Measurements from ENCODE around the gene BCL2L14. TPM values are rescaled to one million over a fixed set of nuclear protein-coding genes. Genes with fewer than 3 reads are reported as not detected.

The BCL2L14 gene
- polyA plus RNA-seq, 1 of the 3 experiments (the other 2 are of a cell fraction), result not detected

GRCh38 chr12:12123036-12123604 lies 52.4 kb downstream of the BCL2L14 start (continued):
- TF ChIP-seq ZBTB33 (IDR thresholded peaks at IDR 0.05; ENCODE audit: borderline replicate concordance, low read depth) (no peak), RXRA (IDR thresholded peaks at IDR 0.05; ENCODE audit: borderline replicate concordance, low read depth) (no peak), GABPA (IDR thresholded peaks at IDR 0.05; ENCODE audit: low read depth) (no peak), PBX3 (IDR thresholded peaks at IDR 0.05) (no peak), RFX5 (IDR thresholded peaks at IDR 0.05; ENCODE audit: low read length) (no peak)

DNA sequence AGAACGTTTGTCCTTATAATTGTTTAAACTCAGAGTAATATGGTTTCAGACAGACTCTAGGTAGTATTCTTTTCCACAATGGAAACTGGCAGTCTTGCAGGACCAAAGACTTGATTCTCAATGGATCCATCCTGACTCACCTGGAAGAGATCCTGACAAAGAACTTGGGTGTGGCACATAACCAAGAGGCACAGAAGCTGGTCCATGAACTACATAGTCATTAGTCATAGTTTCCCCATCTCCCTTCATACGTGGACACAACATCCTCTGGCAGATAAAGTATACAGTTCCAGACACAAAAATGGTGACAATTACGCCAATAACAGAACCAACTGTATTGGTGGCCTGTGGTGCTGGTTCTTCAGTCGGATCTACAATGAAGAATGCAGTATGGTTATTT lies 55.8 kb downstream of the BCL2L14 start:
- no peaks in the 10 kb centered on the region for H4K20me1 ChIP-seq (ENCODE audit: insufficient read depth)
- no peak overlapping the region for H3K4me3 ChIP-seq (ENCODE audit: low read depth in 2 of 2, low read length in 1 of 2)
- TF ChIP-seq, protein P1, sequence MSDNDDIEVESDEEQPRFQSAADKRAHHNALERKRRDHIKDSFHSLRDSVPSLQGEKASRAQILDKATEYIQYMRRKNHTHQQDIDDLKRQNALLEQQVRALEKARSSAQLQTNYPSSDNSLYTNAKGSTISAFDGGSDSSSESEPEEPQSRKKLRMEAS (IDR thresholded peaks at IDR 0.05; ENCODE audit: low read depth), result no peak
- TF ChIP-seq RXRA (IDR thresholded peaks at IDR 0.05; ENCODE audit: borderline replicate concordance, low read depth) (no peak), PBX3 (IDR thresholded peaks at IDR 0.05) (no peak), TAF1 (IDR thresholded peaks at IDR 0.05; ENCODE audit: borderline replicate concordance, low read depth, low read length) (no peak), EZH2phosphoT487 (IDR thresholded peaks at IDR 0.05; ENCODE audit: borderline replicate concordance, low read depth) (no peak), MEF2A (IDR thresholded peaks at IDR 0.05; ENCODE audit: borderline replicate concordance, low read depth) (no peak), RCOR1 (IDR thresholded peaks at IDR 0.05; ENCODE audit: low read length) (no peak), USF2 (IDR thresholded peaks at IDR 0.05; ENCODE audit: borderline replicate concordance, low read depth, low read length) (no peak), POLR2AphosphoS5 (IDR thresholded peaks at IDR 0.05; ENCODE audit: low read depth, low read length) (no peak), ELF1 (IDR thresholded peaks at IDR 0.05) (no peak), YY1 (IDR thresholded peaks at IDR 0.05; ENCODE audit: low read depth) (no peak), FOXJ3 (CRISPR knock-in tag; IDR thresholded peaks at IDR 0.05) (no peak), ZBTB33 (IDR thresholded peaks at IDR 0.05; ENCODE audit: borderline replicate concordance, low read depth) (no peak), JUND (IDR thresholded peaks at IDR 0.05) (no peak), CHD2 (IDR thresholded peaks at IDR 0.05; ENCODE audit: low read length, partially characterized antibody) (no peak), SIN3A (IDR thresholded peaks at IDR 0.05; ENCODE audit: borderline replicate concordance, low read depth, low read length) (no peak), RAD21 (IDR thresholded peaks at IDR 0.05; ENCODE audit: low read length) (no peak), SMC3 (IDR thresholded peaks at IDR 0.05; ENCODE audit: low read depth, low read length) (no peak), FOXM1 (IDR thresholded peaks at IDR 0.05; ENCODE audit: low read depth) (no peak)
- TF ChIP-seq, protein P2, sequence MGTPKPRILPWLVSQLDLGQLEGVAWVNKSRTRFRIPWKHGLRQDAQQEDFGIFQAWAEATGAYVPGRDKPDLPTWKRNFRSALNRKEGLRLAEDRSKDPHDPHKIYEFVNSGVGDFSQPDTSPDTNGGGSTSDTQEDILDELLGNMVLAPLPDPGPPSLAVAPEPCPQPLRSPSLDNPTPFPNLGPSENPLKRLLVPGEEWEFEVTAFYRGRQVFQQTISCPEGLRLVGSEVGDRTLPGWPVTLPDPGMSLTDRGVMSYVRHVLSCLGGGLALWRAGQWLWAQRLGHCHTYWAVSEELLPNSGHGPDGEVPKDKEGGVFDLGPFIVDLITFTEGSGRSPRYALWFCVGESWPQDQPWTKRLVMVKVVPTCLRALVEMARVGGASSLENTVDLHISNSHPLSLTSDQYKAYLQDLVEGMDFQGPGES (IDR thresholded peaks at IDR 0.05; ENCODE audit: low read depth, low read length), result no peak
- H3K4me2 ChIP-seq, result no peak overlapping the region
- peaks cover 0 to 3% of the 10 kb centered on the region in 2 experiments; a peak in 1 of 4 replicates for H3K4me1 ChIP-seq (ENCODE audit: control insufficient read depth in 1 of 2, insufficient read depth in 2 of 2, low read depth in 1 of 2, low read length in 1 of 2)
- no peaks in the 10 kb centered on the region for H3K9me2 ChIP-seq
- WGBS (ENCODE audit: low lambda C conversion rate), result 83% methylated on average over 4 of the region's 4 CpGs
- H3K79me2 ChIP-seq (ENCODE audit: insufficient read depth), result no peaks in the 10 kb centered on the region
- no peak overlapping the region for H3K27ac ChIP-seq (ENCODE audit: low read depth in 2 of 2, low read length in 1 of 2)
- no peak overlapping the region for H3K9ac ChIP-seq
- peaks cover 3% of the 10 kb centered on the region for H3F3A ChIP-seq (replicated peaks; ENCODE audit: insufficient read depth)
- H3K27me3 ChIP-seq (ENCODE audit: insufficient read depth), result no peaks in the 10 kb centered on the region
- no peak overlapping the region for H2AFZ ChIP-seq (ENCODE audit: low read depth)
- POLR2A ChIA-PET, result no interaction called here
- no peak for DNase-seq
- H3K36me3 ChIP-seq (replicated peaks in 1 of 2; ENCODE audit: control insufficient read depth in 1 of 2, insufficient read depth in 2 of 2, low read length in 1 of 2), result peaks cover 74 to 77% of the 10 kb centered on the region in 2 experiments
- CTCF ChIA-PET, result interaction anchor here (1.0 kb wide), 1 partner anchor 9 kb away, joined by 4 read pairs; no protein-coding TSS in a partner anchor
- H3K9me3 ChIP-seq, result no peaks in the 10 kb centered on the region
